ENCODE measurements around the gene MCRS1.
A peak's percentile ranks its signal among the peaks of the same experiment; 100 is the strongest.
"Not testable (repeated sequence)": the region's sequence is repeated elsewhere in the genome, so short reads cannot be mapped to it uniquely, and the experiment has no call there.

MCRS1 gene, protein sequence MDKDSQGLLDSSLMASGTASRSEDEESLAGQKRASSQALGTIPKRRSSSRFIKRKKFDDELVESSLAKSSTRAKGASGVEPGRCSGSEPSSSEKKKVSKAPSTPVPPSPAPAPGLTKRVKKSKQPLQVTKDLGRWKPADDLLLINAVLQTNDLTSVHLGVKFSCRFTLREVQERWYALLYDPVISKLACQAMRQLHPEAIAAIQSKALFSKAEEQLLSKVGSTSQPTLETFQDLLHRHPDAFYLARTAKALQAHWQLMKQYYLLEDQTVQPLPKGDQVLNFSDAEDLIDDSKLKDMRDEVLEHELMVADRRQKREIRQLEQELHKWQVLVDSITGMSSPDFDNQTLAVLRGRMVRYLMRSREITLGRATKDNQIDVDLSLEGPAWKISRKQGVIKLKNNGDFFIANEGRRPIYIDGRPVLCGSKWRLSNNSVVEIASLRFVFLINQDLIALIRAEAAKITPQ

DNA sequence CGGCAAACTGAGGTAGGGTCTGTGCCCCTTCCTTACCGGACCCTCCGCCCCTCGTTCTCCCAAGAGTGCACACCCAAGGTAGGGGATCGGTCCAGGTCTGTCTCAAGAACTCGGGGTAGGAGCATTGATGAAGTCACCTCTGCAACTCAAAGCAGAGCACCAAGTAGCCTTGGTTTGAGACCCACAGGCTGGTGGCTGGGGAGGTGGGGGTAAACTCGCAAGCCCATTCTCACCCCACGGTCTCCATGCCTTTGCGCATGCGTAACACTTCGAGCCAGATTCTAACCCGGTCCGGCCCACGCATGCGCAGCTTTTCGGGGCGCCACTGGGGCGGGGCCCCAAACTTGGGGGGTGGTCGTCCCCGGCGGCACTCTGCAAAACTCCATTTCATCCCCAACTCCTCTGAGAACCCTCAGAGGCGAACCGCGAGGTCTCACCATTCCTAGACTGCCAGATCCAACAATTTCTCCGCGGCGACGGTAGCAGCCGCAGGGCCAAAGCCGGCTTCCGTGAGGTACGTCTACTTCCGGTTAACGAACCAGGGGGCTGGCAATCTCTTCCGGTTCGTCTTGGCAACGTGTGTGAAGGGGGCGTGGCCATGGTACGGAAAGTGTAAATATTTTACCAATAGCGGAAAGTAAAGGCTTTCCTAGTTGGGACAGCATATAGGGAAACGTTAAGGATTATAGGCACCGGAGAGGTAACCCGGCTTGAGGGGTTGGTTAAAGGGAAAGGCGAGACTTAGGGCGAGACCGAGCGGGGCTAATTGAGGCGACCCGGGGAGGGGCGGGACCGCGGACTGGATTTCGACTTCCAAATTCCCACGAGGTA is at the start of gene MCRS1:
MCRS1 (minus strand) TSS at position 532 of the 831 bp plus-strand sequence. CDS start 1,411 bp downstream, outside the sequence.
- DNase-seq (ENCODE audit: low spot score) = peak; percentile 96

DNA sequence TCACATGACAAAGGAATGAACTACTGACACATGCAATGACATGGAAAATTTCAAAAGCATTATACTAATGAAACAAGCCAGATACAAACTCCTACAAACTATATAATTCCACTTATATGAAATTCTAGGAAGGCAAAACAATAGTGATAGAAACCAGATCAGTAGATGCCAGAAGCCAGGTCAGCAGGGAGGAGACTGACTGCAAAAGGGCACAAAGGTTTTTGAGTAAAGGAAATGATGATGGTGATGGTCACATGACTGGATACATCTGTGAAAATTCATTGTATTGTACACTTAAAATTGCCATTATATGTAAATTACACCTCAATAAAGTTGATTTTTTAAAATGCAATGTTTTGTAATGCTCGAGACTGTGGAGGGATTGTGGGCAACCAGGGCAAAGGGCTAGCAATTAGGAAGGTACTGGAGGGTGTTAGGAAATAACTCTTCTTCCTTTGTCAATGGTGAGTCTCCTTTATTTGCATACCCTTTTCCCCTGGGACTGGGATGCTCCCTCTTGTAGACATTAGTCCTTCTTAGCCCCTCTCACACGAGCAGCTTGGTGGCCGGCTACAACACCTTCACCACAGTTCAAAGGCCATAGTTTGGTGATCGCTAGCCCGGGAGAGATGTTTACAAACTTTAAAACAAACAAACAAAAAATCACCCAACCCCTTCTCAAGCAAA is 48.7 kb upstream of the MCRS1 start:
- no peak for DNase-seq (ENCODE audit: low spot score)

DNA sequence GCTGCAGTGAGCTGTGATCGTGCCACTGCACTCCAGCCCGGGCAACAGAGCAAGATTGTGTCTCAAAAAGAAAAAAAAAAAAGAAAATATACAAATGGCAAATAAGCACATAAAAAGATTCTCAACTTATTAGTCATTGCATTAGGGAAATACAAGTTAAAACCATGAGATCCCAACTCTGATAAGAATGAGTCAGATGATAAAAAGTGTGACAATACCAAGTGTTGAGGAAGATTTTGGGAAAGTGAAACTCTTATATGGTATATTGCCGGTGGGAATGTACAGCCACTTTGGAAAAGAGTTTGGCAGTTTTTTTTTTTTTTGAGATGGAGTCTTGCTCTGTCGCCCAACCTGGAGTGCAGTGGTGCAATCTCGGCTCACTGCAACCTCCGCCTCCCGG is 47.8 kb upstream of the MCRS1 start:
- DNase-seq (ENCODE audit: low spot score) = no peak

DNA sequence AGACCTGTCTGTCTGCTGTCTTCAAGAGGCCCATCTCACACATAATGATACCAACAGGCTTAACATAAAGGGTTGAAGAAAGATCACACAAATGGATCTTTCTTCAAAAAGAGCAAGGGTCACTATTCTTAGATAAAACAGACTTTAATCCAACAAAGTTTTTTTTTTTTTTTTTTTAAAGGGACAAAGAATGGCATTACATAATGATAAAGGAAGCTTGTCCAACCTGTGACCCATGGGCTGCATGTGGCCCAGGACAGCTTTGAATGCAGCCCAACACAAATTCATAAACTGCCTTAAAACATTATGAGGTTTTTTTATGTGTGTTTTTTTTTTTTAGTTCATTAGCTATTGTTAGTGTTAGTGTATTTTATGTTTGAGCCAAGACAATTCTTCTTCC is 44.3 kb upstream of the MCRS1 start:
- DNase-seq (ENCODE audit: low spot score) = no peak

DNA sequence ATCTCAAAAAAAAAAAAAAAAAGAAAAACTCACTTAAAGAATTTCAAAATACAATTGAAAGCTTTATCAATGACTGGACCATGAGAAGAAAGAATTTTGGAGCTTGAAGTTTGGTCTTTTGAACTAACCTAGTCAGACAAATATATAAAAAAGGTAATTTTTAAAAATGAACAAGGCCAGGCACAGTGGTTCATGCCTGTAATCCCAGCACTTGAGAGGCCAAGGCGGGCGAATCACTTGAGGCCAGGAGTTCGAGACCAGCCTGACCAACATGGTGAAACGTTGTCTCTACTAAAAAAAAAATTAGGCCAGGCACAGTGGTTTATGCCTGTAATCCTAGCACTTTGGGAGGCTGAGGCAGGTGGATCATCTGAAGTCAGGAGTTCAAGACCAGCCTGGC is 42.8 kb upstream of the MCRS1 start:
- DNase-seq (ENCODE audit: low spot score) = not testable (repeated sequence)

DNA sequence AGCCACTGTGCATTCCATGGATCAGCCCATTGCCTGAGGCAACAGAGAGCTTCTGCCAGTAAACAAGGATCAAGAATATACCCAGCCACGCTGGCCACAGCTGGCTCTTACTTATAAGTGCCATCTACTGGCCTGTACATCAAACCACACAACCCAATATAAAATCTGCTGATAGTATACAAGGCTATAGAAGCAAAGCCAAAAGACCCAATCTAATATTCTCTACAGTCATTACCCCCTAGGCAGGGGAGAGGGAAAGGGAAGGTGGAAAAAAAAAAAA is 41.9 kb upstream of the MCRS1 start:
- no peak for DNase-seq (ENCODE audit: low spot score)

DNA sequence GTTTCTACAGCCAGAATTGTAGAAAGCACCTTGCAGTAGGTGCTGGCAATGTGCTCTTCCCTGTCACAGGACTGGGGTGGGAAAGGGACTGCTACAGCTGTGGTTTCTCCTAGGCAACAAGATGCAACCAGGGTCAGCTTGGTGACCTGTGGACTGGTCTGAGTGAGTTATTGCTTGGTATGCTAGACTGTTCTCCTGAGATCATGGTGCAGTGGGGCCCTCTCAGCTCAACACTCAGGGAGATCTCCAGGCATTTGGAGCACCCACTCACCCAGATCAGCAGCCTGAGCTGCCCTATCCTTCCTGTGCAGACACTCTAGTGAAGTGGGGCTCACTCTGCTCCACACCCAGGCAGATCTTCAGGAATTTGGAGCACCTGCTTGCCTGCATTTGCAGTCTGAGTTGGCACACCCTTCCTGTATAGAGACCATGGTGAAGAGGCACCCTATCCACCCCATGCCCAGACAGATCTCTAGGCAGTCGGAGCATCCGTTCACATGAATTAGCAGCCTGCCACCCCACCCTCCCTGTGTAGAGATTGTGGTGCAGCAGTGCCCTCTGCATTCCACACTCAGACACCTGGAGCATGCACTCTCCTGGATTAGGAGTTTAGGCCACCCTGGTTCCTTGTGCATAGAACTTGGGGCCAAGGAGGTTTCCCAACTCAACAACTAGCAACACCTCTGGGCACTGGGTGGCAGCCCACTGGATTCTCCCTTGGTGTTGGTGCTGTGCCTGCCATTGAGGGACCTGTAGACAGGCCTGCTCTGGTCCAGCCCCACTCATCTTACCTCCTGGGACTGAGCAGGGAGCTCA is 41.3 kb upstream of the MCRS1 start:
- no peak for DNase-seq (ENCODE audit: low spot score)

DNA sequence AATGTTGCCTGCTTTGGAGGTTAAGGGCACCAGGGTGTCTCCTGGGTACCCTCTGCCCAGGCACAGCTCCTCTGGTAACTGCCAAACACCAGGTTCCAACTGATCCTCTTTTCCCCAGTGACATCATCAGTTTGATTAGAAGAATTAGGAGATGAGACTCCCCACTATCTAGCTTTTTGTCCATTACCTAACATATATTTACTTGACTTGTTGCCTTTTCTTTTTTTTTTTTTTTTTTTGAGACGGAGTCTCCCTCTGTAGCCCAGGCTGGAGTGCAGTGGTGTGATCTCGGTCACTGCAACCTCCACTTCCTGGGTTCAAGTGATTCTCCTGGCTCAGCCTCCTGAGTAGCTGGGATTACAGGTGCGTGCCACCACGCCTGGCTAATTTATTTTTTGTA is 37.6 kb upstream of the MCRS1 start, which contains the start of gene FAM186B:
FAM186B (minus strand) TSS at position 101 of the 400 bp plus-strand sequence. CDS start 162 bp downstream, outside the sequence.
- not testable (repeated sequence) for DNase-seq (ENCODE audit: low spot score)

DNA sequence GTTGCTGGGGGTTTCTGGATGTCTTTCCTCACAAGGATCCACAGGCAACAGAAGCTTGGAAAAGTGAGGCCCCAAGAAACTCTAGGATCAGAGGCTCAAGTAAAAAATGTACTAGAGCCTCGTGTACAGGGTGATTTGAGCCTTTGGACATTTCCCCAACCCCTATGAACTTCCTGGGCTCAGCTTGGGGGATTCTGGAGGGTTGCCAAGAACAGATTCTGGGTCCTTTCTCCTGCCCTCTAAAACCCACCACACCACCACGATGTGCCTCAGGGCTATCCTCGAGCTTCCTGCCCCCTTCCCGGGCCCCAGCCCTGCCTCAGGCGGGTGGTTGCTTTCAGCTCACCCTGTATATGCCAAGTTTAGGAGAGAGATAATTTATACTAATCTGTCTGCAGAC is 36.9 kb upstream of the MCRS1 start:
- DNase-seq (ENCODE audit: low spot score) = no peak

DNA sequence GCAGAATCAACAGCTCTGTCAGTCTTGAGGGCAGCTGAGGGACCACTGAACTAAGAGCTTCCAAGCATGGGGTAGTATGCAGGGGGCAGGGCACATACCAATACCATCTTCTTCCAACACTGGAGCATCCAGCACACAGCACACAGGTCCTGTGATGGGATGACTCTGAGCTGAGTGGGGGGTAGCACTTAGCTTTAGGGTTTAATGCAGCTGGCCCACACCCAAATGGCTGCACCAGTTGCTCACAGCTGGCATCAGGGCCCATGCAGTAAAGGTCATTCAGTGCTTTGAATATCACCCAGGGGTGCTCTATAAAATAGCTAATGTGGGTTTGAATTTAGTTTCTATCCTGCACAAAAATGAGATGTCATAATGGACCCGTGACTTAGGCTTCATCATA is 35.8 kb upstream of the MCRS1 start:
- DNase-seq (ENCODE audit: low spot score) = no peak

DNA sequence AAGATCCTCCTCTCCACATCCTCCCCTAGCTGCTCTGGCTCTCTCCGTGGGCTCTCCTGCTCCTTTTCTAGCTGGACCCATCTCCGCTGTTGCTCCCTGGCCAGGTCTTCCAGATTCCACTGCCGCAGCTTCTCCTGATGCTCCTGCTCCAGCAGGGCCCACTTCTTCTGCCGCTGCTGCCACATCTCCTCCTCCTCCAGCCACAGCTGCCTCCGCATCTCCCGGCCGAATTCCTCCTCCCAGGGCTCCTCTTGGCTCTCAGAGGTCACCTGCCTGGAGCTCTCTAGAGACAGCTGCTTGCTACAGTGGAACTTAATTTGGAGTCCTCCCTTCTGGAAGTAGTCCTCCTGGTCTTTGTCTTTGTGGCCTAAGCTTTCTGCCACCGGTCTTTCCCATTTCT is 32.0 kb upstream of the MCRS1 start:
- DNase-seq (ENCODE audit: low spot score) = no peak

DNA sequence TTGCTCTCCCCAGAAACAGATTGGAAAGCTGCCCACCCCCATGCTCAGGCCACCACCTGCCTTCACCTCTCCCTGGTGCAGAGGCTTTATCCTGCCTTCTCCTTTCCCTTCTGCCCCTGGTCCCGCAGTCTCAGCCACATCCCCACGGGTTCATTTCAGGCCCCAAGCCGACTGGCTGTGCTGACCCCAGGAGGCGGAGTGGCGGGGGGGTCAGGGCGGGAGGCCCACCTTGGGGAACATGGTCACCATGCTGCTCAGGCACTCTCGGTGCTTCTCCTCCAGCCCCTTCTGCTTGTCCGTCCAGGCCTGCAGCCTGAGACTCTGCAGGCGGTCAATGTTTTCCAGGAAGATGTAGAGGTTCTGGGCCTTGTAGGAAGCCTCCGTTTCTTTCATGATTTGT is 30.6 kb upstream of the MCRS1 start:
- no peak for DNase-seq (ENCODE audit: low spot score)

DNA sequence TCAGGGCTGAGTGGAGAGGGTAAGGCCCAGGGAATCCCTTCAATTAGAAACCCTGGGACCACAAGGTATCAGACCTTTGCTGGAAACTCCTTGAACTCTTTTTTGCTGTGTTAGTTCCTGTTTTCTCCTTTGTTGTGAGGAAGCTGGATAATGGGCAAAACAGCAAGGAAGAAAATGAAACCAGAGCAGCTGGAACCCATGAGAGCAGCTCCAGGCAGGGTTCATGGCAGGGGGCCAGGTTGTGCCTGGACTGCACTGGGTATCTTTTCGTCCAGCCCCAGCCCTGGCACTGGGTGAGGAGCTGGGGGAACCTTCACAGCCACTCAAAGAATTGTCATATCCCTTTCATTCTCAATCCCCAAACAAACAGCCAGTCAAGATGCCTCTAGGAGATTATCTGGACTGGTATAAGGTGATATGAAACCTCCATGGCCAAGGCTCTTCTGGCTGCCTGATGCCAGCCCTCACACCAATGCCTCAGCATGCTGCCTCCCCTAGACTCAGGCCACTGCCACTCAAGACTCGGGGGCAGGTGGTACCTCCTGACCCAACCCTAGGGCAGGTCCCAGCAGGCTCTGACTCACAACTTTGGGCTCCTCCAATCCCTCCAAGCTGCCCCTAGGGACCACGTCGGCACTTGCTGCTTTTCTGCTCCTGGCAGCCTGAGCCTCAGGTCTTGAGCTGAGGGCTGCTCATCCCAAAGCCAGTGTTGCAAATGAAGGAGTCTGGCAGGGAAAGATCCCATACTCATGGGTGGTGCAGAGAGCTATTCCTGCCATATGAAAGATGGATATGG is 21.0 kb upstream of the MCRS1 start:
- no peak for DNase-seq (ENCODE audit: low spot score)

DNA sequence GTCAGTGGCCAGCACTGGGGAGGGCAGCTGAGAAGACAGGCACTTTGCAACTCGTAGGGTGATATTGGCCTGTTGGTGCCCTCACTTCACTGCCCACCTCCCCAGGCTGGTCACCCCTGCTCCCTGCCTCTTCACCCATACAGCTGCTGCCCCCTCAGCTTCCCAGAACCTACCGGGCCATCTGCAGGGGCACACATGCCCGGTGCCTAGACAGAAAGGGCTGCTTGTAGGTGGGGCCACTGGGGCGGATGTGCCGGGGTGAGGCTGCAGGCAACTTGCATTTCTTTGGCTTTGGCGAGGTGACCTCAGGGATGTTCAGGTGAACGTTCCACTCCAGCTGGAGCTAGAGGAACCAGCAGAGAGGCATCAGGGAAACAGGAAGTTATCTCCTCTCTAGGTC is 20.3 kb upstream of the MCRS1 start:
- no peak for DNase-seq (ENCODE audit: low spot score)

DNA sequence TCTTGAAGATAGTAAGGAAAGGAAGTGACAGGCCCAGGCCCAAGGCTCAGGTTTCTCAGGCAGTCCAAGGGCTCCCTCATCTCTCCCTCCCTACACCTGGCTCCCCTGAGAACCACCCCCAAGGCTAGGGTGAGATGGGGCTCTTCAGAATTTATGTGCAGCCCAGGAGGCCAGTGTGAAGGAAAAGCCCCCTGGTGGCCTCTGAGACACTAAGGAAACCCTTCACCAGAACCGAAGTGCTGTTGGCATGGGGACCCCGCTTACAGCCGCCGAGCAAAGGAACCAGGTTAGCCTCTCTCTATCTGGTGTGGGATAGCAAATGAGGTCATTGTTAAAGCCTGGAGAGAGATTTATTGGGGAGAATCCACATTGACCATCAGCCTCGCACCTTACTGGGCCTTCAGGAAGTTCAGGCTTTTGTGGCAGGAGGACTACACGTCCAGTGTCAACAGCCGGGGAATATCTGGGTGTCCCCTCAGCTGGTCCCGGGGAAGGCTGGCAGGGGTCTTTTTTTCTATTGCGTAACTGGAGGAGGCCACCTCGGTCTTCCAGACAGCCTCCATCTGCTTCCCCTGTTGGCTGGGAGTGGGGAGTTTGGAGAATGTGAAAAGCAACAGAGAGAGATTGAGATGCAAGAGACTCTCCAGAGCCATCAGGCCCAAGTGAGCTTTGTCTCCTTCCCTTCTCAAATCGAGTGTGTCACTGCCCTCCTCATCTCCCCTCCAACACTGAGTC is 19.4 kb upstream of the MCRS1 start:
- no peak for DNase-seq (ENCODE audit: low spot score)

DNA sequence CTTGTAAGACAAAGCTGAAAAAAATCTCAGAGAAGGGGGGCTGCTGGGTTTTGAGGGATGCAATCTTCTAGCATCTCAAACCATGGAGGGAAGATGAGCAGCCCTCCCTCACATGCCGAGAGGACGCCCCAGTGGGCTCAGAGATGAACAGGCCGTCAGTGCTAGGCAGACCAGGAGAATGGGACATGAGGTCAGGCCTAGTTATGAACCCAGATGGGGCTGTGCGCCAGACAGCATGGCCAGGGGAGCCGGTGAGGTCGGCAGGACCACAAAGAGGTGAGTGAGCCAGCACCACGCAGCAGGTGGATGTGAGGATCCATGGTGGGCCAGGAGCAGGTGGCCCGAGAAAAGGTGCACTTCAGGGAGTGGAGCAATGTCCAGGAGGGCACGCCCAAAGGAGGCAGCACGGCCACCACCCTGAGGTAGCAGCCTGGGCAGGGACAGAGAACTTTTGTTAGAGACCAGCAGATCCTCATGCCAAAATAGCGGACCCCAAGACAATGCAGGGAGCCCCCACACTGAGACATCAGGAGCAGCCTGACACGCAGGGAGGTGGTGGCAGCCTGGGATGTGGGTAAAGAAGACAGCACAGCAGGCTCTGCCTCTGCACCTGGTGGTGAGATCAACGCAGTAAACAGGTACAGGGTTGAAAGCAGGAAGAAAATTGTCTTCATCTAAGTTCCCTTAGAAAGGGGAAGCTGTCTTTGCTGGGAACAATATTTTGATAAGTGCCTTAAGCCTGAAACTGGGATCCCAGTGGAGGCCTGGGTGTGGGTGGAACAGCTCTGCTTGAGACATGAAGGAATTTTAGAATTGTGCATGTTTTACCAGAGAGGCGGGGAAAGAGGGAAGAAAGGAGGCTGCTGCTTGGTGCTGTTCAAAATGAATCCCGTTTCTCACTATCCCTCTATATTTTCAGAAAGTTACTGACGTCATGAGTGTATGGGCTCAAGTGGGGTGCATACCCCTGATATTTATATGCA is 17.8 kb upstream of the MCRS1 start:
- no peak for DNase-seq (ENCODE audit: low spot score)

DNA sequence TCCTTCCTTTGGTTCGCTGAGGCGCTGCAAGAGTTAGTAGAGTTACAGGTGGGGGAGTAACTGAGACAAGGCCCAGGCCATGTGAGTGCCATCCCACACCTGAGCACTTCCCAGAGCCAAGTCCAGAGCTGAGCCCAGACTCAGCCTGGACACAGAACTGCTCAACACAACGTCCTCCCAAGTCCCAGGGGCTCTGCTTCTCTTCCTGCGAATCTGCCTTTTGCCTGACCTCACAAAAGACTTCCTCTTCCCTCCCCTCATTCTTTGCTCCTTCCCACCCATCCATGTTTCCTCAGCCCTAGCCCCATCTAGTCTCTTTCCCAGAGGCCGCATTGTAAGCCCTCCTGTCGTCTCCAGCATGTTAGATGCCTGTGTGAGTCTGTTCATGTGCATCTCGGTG is 16.6 kb upstream of the MCRS1 start:
- no peak for DNase-seq (ENCODE audit: low spot score)

DNA sequence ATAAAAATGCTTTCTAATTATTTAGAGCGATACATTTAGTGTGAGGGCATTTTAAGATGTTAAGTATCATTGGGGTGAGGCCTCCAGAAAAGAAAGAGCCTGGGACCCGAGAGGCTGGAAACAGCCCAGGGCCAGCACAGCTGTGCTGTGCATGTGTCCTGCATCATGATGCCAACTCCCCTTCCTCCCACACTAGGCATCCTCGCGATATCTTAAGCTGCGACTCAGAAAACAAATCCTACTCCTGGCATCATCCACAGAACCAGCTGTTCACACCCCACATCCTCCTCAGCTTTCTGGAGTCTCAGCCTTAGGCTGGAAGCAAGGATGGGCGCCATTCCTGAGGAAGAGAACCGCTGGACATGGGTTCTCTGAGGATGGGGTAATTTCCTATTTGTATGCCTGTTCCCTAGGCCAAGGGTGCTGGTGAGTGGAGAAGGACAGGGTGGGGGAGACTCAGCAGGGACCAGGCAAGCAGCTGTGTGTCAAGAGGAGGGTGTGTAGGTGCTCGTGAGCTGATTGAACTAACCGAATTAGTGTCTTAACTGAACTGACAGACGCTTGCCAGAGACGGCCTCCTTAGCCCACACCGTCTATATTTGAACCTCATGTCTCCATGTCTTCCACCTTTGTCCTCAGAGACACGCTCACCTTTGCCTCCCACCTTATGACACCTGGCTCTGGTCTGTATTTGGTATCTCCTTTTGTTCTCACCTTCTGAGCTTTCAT is 15.6 kb upstream of the MCRS1 start:
- peak; percentile 41 for DNase-seq (ENCODE audit: low spot score)

Measured in AG08396 (cell line).